IPS-18c (cell line): Measurements from ENCODE around the gene SH3RF3.

Experiments
- H3K4me3 ChIP-seq: 2 replicates; pipeline ENCODE4 v1.7.0; 2013; ENCODE audit warnings: low read depth, mild to moderate bottlenecking, low read length, moderate library complexity; ENCODE audit not compliant: insufficient read depth
- H3K9me3 ChIP-seq: one replicate; pipeline ENCODE4 v1.6.1; 2013; ENCODE audit warnings: mild to moderate bottlenecking, low read length, moderate library complexity; ENCODE audit not compliant: control insufficient read depth, insufficient read depth

Gene SH3RF3

GRCh38 chr2:109472974-109473373, 344.0 kb downstream of the SH3RF3 start:
- no peak overlapping the region for H3K4me3 ChIP-seq
- no peaks in the 10 kb centered on the region for H3K9me3 ChIP-seq

DNA sequence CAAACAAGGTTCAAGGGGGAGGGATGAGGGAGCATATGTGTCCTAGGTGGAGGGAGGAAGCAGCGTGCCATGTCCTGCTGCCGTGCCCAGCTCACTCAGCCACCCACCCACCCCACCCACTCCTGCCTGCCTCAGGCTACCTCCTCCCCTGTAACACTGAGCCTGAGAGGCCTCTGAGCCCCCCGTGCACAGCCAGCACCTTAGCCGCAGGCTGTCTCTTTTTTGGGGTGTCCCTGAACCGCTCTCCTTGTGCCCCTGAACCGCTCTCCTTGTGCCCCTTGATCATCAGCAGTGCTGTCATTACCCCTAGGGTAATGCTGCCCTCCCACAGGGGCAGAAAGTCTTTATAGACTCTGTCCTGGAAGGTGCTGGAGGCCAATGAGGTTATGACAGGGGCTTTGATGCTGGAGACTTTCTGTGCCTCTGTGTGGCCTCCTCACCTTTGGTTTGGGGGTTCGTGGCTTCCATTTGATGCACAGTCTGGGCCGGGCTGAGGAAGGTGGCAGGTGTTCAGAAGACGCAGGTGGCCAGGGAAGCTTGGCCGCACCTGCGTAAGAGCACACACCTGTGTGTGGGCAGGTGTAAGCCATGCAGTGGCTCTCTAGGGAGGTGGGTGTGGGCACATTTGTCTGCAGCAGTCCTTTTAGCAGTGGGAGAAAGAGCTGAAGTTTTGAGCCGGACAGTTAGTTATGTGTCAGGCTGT, 344.8 kb downstream of the SH3RF3 start:
- no peaks in the 10 kb centered on the region for H3K9me3 ChIP-seq
- no peak overlapping the region for H3K4me3 ChIP-seq

GRCh38 chr2:109474319-109474825, 345.4 kb downstream of the SH3RF3 start:
- H3K9me3 ChIP-seq: no peaks in the 10 kb centered on the region

GRCh38 chr2:109475531-109476210, 346.7 kb downstream of the SH3RF3 start:
- no peaks in the 10 kb centered on the region for H3K9me3 ChIP-seq
- H3K4me3 ChIP-seq: no peak overlapping the region

More at GRCh38 chr2:109474319-109474825, 345.4 kb downstream of the SH3RF3 start:
- no peak overlapping the region for H3K4me3 ChIP-seq

- Histone ChIP-seq H3K4me3 (no peak overlapping the region), H3K9me3 (no peaks in the 10 kb centered on the region)
Measured at GRCh38 chr2:109476641-109477441, 347.8 kb downstream of the SH3RF3 start.

DNA sequence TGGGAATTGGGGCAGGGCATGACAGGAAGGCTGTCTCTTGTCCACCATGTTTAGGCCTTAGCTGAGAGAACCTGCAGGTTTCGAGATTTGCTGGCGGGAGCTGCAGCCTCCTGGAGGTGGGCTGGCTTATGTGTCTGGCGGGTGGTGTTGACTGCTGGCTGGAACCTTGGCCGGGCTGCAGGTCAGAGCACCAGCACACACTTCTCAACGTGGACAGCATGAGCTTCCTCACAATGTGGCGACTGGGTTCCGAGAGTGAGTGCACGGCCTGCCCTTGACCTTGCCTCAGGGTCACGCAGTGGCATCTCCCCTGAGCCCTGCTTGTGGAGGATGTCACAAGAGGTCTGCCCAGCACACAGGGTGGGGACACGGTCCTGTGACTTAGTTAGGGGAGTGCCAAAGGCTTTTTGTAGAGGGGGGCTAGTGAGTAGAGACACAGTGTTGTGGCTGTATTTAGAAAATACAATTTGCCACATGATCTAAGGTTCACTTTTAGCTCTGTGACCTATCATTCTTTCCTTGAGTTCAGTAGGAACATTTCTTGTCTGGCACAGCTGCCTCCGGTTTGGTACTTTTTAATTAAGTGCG, 350.0 kb downstream of the SH3RF3 start:
- Histone ChIP-seq H3K9me3 (no peaks in the 10 kb centered on the region), H3K4me3 (no peak overlapping the region)

DNA sequence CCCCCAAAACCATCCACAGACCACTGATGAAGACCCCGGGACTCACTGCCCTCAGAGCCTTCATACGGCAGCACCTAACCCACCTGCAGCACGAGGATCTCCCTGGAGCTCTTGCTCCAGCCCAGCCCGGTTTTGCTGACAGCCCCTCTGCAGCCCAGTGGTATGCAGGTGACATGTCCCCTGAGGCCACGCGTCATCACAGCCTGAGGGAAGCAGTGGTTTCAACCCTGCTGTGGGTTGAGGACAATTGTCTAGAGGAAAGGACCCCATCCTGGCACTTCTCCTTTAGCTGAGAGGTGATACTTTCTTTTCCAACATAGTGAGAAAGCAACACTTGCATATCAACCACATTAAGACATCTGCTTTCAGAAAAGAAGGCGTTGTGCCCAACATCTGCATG, 350.8 kb downstream of the SH3RF3 start:
- H3K4me3 ChIP-seq: no peak overlapping the region
- no peaks in the 10 kb centered on the region for H3K9me3 ChIP-seq

- H3K9me3 ChIP-seq: no peaks in the 10 kb centered on the region
- no peak overlapping the region for H3K4me3 ChIP-seq
Measured at GRCh38 chr2:109480486-109481195, 351.6 kb downstream of the SH3RF3 start.

- H3K4me3 ChIP-seq: no peak overlapping the region
- H3K9me3 ChIP-seq: no peaks in the 10 kb centered on the region
Measured at GRCh38 chr2:109481196-109481555, 352.2 kb downstream of the SH3RF3 start.

GRCh38 chr2:109481599-109481998, 352.6 kb downstream of the SH3RF3 start:
- Histone ChIP-seq H3K4me3 (no peak overlapping the region), H3K9me3 (no peaks in the 10 kb centered on the region)

GRCh38 chr2:109482361-109482861, 353.4 kb downstream of the SH3RF3 start:
- no peak overlapping the region for H3K4me3 ChIP-seq
- H3K9me3 ChIP-seq: no peaks in the 10 kb centered on the region

DNA sequence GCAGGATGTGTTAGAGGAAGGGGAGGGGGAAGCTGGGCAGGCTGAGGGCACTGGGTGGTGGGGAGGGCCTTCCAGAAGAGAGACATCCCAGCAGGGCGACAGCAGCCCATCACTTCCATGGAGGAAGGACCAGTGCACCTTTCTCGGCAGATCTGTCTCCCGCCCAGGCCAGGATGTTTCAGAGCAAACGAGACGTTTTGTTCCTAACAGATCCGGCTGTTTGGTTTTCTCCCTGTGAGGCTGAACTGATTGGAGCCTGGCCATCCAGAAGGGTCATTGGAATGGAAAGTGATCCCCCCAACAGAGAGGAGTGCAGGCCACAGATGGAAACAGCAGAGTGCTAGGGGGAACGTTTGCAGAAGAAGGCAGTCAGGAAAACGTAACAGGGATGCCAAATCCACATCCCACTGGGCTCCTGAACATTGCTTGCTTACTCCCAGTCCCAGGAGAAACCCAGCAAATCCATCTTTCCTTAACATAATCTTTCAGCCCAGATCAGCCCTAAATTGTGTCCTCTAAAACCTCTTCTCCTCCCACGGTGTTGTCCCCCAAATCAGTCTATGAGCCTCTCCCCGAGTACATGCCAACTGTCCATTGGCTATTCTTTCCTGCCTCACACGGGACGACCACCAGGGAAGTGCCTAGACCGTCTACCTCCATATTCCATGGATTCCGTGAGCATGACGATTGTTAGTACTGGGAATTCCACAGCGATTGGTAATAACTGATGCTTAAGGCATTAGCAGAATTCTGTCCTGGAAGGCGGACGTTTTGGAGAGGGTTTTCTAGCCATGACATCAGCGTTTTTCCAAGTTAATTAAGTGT, 357.9 kb downstream of the SH3RF3 start:
- H3K4me3 ChIP-seq: no peak overlapping the region
- no peaks in the 10 kb centered on the region for H3K9me3 ChIP-seq

GRCh38 chr2:109487536-109487869, 358.5 kb downstream of the SH3RF3 start:
- Histone ChIP-seq H3K4me3 (no peak overlapping the region), H3K9me3 (no peaks in the 10 kb centered on the region)

DNA sequence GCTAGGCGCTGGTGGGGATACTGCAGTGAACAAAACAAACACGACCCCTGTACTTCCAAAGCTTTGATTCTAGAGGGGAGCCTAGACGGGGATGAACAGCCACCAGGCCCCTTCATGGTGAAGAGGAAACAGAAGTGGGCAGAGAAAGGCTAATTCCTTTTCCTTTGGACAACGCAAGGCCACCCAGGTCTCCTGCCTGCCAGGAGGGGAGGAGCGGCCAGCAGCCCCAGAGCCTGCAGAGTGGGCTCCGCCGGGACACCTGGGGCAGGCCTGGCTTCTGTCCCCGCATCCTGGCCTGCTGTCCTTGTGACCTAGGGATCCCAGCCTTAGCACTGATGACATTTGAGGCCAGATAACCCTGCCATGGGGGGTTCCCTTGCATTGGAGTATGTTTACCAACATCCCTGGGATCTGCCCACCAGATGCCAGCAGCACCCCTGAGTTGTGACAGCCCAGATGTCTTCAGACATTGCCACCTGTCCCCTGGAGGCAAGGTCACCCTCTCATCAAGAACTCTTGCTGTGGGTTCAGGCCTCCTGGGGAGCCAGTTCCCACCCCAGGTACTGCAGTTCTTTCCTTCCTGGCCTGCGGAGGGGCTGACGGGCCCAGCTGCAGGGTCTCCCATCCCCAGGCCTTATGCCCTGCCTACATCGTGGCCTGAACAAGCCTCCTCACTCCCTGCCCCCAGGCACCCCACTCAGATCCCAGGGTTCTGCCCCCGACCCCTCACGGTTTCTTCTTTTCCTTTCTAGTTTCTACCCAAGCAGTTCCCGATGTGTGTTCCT, 359.1 kb downstream of the SH3RF3 start:
- no peak overlapping the region for H3K4me3 ChIP-seq
- no peaks in the 10 kb centered on the region for H3K9me3 ChIP-seq

DNA sequence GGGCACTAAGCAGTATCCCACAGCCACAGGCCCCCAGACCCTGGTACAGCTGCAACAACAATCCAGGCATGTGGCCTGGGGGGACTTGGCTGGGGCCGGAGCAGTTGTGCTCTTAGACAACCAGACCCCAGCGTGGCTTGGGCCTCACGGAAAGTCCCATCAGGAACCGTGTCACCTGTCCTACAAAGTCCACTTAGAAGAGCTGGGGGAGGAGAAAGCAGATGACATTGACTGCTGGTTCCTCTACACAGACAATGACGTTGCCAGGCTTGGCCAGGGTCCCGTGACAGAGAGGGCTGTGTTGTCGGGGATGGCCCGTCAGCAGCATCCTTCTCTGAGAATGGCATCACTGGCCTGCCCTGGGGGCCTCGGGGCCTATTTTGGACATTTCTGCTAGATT, 360.3 kb downstream of the SH3RF3 start:
- no peaks in the 10 kb centered on the region for H3K9me3 ChIP-seq
- H3K4me3 ChIP-seq: no peak overlapping the region
